Measurements from ENCODE around the gene GPANK1.

The GPANK1 gene

DNA sequence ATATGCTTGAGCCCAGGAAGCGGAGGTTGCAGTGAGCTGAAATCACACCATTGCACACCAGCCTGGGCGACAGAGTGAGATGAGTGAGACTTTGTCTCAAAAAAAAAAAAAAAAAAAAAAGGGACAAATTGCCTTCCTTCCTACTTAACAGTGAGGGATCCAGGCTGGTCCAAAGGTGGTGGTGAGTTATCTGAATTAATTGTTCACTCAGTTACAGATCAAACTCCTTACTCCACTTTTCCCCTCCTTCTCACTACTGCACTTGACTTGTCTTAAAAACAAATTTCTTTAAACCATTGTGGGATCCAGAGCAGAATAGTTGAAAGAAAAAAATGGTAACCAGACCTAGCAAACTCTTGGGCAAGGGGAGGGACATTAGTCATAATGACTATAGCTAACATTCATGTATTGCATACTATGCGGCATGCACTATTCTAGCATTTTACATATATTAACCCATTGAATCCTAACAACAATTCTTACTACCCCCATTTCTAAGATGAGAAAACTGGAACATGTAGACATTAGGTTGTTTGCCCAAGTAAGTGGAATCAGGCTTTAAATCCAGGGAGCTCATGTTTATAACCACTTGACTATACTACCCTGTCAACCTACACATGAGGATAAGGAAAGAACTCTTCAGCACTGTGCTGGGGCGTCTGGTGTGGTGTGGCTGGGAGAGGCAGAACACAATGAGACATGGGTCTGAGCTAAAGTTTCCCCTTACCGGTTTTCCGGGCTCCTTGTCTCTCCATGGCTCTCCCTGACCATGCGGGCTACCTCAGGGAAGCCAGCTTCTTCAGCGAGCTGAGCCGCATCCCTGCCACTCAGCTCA lies 1.5 kb downstream of the GPANK1 start:
- Mint-ChIP-seq H3K27ac (peak overlapping the region; percentile 97 to 99 (median 99)), H3K4me1 (peaks cover 68% of the 10 kb centered on the region), H3K27me3 (ENCODE audit: low read depth) (no peaks in the 10 kb centered on the region), H3K4me3 (peak overlapping the region; percentile 93 to 97 (median 95)), H3K9me3 (no peaks in the 10 kb centered on the region), H3K36me3 (ENCODE audit: low read depth) (peaks cover 30% of the 10 kb centered on the region)
- TF ChIP-seq, protein P1, sequence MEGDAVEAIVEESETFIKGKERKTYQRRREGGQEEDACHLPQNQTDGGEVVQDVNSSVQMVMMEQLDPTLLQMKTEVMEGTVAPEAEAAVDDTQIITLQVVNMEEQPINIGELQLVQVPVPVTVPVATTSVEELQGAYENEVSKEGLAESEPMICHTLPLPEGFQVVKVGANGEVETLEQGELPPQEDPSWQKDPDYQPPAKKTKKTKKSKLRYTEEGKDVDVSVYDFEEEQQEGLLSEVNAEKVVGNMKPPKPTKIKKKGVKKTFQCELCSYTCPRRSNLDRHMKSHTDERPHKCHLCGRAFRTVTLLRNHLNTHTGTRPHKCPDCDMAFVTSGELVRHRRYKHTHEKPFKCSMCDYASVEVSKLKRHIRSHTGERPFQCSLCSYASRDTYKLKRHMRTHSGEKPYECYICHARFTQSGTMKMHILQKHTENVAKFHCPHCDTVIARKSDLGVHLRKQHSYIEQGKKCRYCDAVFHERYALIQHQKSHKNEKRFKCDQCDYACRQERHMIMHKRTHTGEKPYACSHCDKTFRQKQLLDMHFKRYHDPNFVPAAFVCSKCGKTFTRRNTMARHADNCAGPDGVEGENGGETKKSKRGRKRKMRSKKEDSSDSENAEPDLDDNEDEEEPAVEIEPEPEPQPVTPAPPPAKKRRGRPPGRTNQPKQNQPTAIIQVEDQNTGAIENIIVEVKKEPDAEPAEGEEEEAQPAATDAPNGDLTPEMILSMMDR (IDR thresholded peaks at IDR 0.05; ENCODE audit: unreplicated experiment in 3 of 3), result no peak

DNA sequence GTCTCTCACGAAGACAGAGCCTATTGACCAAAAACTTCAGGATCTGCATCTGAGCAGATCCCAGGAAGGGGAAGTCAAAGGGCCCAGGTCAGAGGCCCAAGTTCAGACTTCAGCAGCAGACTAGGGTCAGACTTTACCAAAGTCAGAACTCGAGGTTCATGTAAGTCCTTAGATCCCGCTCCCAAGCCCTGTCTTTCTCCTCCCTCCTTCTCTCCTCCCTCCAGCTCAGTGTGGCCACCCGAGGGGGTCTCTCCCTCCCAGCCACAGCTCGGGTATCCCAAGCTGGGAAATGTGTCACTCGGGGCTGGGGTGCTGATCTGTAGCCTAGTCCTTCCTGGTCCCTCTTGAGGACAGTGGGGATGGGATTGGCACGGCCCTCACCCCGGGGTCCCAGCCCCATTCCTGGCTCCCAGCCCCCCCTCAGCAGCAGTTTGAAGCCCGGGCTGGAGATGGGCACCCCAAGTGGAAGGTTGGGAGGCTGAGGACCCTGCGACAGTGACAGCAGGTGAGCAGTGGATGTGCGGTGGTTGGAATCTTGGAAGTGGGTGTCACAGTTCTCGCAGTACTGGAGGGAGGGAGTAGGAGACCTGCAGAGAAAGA lies 2.6 kb downstream of the GPANK1 start:
- H3K36me3 Mint-ChIP-seq (ENCODE audit: low read depth), result peaks cover 24% of the 10 kb centered on the region
- H3K4me3 Mint-ChIP-seq, result peak overlapping the region; percentile 83 to 95 (median 89)

DNA sequence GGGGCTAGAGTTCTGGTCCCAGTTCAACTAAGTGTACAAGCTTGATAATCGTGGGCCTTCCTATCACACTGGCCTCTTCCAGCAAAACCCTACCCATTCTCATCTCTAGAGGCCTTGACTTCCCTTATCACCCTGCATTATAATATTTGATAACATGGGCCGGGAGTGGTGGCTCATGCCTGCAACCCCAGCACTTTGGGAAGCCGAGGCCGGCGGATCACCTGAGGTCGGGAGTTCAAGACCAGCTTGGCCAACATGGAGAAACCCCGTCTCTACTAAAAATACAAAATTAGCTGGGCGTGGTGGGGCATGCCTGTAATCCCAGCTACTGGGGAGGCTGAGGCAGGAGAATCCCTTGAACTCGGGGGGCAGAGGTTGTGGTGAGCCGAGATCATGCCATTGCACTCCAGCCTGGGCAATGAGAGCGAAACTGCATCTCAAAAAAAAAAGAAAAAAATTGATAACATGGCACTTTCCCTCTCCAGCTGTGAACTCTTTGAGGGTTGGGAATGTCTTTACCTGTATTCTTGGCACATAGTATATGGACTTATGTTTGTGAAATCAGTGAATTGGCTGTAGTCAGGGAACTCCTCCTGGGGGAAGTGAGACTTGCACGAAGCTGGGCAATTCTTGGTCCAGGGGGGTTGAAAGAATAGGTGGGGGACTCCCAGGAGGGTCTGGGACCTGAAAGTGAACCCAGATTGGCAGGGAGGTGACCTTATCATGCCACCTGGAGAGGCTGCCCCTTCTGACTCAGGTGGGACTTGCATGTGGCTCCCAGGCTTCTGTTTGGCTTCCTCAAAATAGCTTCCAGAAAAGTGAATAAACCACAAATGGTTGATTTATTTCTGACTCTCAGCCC lies 3.3 kb downstream of the GPANK1 start:
- H3K9me3 Mint-ChIP-seq, result no peaks in the 10 kb centered on the region
- H3K27ac Mint-ChIP-seq, result peak overlapping the region; percentile 93 to 96 (median 94)
- peaks cover 26% of the 10 kb centered on the region for H3K36me3 Mint-ChIP-seq (ENCODE audit: low read depth)
- no peaks in the 10 kb centered on the region for H3K27me3 Mint-ChIP-seq (ENCODE audit: low read depth)
- H3K4me3 Mint-ChIP-seq, result peak overlapping the region; percentile 83 to 95 (median 89)
- TF ChIP-seq, protein P1 (IDR thresholded peaks at IDR 0.05; ENCODE audit: unreplicated experiment in 3 of 3), result no peak
- peaks cover 70% of the 10 kb centered on the region for H3K4me1 Mint-ChIP-seq

More for the DNA sequence above, 2.6 kb downstream of the GPANK1 start:
- Mint-ChIP-seq H3K27me3 (ENCODE audit: low read depth) (no peaks in the 10 kb centered on the region), H3K9me3 (no peaks in the 10 kb centered on the region), H3K4me1 (peaks cover 73% of the 10 kb centered on the region), H3K27ac (peak overlapping the region; percentile 51 to 93 (median 65))
- TF ChIP-seq, protein P1 (IDR thresholded peaks at IDR 0.05; ENCODE audit: unreplicated experiment in 3 of 3), result no peak

DNA sequence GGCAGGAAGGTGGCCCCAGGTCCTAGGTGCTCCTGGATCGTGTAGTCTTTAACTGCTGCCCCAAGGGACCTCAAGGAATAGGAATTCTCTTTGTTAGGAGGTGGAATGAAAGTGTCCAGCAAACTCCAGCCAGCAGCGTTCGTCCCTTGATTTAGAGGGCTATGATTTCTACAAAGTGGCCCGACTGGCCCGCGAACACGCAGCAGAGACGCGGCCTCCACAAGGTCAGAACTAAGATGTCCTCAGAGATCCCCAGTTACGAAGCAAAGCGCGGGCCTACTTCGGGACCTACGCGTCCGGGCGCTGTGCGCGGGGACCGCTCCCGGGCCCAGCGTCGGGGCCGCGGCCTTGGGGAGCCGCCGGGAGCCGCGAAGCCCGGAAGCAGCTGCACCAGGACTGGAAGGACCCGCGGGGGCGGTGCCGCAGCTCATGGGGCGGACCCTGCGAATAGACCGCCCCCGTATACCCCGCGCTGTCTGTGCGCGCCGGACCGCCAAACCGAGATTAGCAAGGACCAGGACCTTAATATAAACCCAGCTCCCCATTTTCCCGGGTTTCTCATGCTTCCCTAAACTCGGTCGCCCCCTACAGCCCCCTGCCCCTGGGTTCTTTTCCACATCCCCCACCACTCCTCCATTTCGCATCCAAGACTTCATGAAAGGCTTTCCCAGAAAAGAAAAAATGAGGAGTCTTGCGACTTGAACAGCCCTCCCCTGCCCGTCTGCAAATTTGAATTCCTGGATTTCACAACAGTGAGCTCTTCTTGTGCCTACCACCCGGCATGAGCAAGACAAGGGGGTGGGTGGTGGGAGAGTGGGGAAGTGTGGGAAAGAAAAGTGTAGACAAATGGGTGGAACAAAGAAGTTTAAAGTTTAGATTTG lies 4.2 kb downstream of the GPANK1 start, which contains the start of gene C6orf47:
TSS of gene C6orf47 (minus strand) at position 398 of the 881 bp plus-strand sequence. CDS start 831 bp downstream, outside the sequence.
- Mint-ChIP-seq H3K36me3 (ENCODE audit: low read depth) (peaks cover 29% of the 10 kb centered on the region), H3K4me1 (peaks cover 69% of the 10 kb centered on the region), H3K27ac (peak within 1 kb of the TSS; percentile 93 to 96 (median 94)), H3K9me3 (no peaks in the 10 kb centered on the region), H3K4me3 (peak within 1 kb of the TSS; percentile 83 to 95 (median 89)), H3K27me3 (ENCODE audit: low read depth) (no peaks in the 10 kb centered on the region)
- TF ChIP-seq, protein P1 (IDR thresholded peaks at IDR 0.05; ENCODE audit: unreplicated experiment in 3 of 3), result no peak

Data from nephron (organoid).